Esophagus muscularis mucosa (tissue), 3 donors: ENCODE measurements around the gene ZNF275.

Experiments used
- CTCF ChIP-seq, 3 experiments: fragments of 200-600 bp in 2 of 3; fragments of 450-650 bp in 1 of 3; sonication (generic) in 2 of 3; IDR thresholded peaks; one replicate each; pipeline ENCODE4 v1.5.1; 2017 to 2019; ENCODE audit warnings: antibody characterized with exemption in 3 of 3, mild to moderate bottlenecking in 2 of 3, moderate library complexity in 1 of 3
- POLR2A ChIP-seq: fragments of 450-650 bp; IDR thresholded peaks from one replicate; pipeline ENCODE4 v1.6.1; 2017; ENCODE audit warnings: antibody characterized with exemption, moderate library complexity, mild to moderate bottlenecking, low read depth

- TF ChIP-seq POLR2A = no peak
- no peak for TF ChIP-seq CTCF (IDR thresholded peaks at IDR 0.05)
Measured at GRCh38 chrX:153301746-153302145, 32.2 kb upstream of the ZNF275 start.
